Subcutaneous abdominal adipose tissue (tissue), 5 donors: ENCODE measurements around the gene HERC6.
"Not testable (repeated sequence)": the region's sequence is repeated elsewhere in the genome, so short reads cannot be mapped to it uniquely, and the experiment has no call there.

Experiments used
- H3K27ac ChIP-seq: one replicate; pipeline ENCODE4 v1.7.0; 2013; ENCODE audit warnings: low read depth, mild to moderate bottlenecking, inconsistent platforms, low read length, moderate library complexity
- H3K27me3 ChIP-seq, 5 donors: one replicate each; pipeline ENCODE4 v1.7.0; 2013; ENCODE audit warnings: low read length in 5 of 5, inconsistent platforms in 1 of 5; ENCODE audit not compliant: control insufficient read depth in 5 of 5, insufficient read depth in 4 of 5
- H3K36me3 ChIP-seq, 5 donors: one replicate each; pipeline ENCODE4 v1.7.0; 2013; ENCODE audit warnings: low read length in 5 of 5; ENCODE audit not compliant: control insufficient read depth in 5 of 5, insufficient read depth in 5 of 5
- H3K4me1 ChIP-seq, 5 donors: one replicate each; pipeline ENCODE4 v1.7.0; 2013; ENCODE audit warnings: low read length in 5 of 5, mild to moderate bottlenecking in 3 of 5, moderate library complexity in 1 of 5; ENCODE audit not compliant: control insufficient read depth in 5 of 5, insufficient read depth in 5 of 5
- H3K4me3 ChIP-seq, 5 donors: one replicate each; pipeline ENCODE4 v1.7.0; 2013; ENCODE audit warnings: low read length in 5 of 5, low read depth in 1 of 5
- H3K9ac ChIP-seq, 5 donors: one replicate each; pipeline ENCODE4 v1.7.0; 2013; ENCODE audit warnings: low read length in 5 of 5, mild to moderate bottlenecking in 4 of 5, moderate library complexity in 3 of 5
- H3K9me3 ChIP-seq, 5 donors: one replicate each; pipeline ENCODE4 v1.7.0; 2013; ENCODE audit warnings: low read length in 5 of 5; ENCODE audit not compliant: control insufficient read depth in 5 of 5
- donor health status: healthy.
- donor health status: healthy.
- donor health status: healthy.
- donor health status: healthy.
- donor health status: healthy.

Gene HERC6

DNA sequence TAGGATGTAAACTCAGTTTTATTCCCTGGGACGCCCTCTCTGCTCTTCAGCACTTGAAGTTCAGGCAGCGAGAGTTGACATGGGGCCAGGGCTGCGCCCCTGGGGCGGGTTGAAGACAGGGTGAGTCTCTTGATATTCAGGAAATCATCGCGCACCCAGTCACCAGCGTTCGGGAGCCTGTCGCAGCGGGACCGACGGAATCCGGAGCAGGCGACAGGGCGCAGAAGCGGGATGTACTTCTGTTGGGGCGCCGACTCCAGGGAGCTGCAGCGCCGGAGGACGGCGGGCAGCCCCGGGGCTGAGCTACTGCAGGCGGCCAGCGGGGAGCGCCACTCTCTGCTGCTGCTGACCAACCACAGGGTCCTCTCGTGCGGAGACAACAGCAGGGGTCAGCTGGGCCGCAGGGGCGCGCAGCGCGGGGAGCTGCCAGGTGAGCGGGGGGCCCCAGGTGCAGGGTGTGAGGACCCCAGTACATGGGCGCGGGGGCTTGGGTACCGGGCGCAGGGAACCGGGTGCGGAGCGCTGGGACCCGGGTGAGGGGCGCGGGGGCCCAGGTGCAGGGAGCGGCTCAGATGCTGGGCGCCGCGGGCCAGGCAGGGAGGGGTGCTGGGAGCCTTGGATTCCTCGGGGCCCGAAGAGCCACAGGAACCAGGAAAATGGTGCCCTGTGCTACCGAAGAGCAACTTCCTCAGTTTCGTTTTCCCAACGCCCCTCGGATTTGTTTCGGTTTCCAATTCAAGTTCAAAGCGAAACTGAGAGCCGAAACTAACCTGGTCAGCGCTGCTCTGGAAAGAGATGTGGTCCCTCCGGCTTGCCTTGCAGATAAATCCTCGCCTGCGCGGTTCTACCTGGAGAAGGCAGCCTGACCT lies at the start of gene HERC6:
TSS of gene HERC6 (plus strand) at position 162 of the 869 bp plus-strand sequence. CDS start at position 232, 70 bp downstream.
- Histone ChIP-seq H3K36me3 (no peaks in the 10 kb centered on the region), H3K4me3 (peak within 1 kb of the TSS; percentile 79 to 95 (median 92)), H3K27ac (peak within 1 kb of the TSS; percentile 54), H3K4me1 (peaks cover 0 to 11% (median 8%) of the 10 kb centered on the region in 5 donors), H3K27me3 (no peaks in the 10 kb centered on the region), H3K9me3 (no peaks in the 10 kb centered on the region), H3K9ac (peak within 1 kb of the TSS in 4 of 5 donors; percentile 72 to 81 (median 76))

DNA sequence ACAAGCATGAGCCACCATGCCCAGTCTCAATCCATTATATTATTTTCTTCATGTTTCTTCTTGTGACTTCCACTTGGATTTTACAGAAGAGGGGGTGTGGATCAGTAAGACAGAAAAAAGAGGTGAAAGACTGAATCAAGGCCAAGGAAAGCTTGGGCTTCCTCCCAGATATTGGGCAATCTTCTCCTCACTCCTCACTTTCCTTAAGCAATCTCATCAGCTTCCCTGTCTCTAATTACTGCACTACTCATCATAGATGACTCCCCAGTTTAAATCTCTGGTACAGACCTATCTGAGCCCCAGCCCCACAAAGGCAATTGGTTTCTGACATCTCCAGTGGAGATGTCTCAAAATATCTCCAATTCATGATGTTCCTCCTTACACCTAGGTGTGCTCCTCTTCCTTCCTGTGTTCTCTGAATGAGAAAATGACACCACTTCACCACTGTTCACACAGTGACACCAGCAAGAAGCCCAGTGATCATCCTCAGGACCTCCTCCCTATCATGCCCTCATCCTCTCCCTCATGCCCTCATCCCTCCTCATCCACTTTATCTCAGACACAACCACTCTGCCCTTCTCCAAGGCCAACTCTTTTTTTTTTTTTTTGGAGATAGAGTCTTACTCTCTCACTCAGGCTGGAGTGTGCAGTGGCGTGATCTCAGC lies 44.8 kb upstream of the HERC6 start:
- Histone ChIP-seq H3K36me3 (no peaks in the 10 kb centered on the region), H3K9ac (no peak overlapping the region), H3K27ac (no peak overlapping the region), H3K27me3 (no peaks in the 10 kb centered on the region), H3K4me3 (no peak overlapping the region), H3K9me3 (no peaks in the 10 kb centered on the region), H3K4me1 (no peaks in the 10 kb centered on the region)

DNA sequence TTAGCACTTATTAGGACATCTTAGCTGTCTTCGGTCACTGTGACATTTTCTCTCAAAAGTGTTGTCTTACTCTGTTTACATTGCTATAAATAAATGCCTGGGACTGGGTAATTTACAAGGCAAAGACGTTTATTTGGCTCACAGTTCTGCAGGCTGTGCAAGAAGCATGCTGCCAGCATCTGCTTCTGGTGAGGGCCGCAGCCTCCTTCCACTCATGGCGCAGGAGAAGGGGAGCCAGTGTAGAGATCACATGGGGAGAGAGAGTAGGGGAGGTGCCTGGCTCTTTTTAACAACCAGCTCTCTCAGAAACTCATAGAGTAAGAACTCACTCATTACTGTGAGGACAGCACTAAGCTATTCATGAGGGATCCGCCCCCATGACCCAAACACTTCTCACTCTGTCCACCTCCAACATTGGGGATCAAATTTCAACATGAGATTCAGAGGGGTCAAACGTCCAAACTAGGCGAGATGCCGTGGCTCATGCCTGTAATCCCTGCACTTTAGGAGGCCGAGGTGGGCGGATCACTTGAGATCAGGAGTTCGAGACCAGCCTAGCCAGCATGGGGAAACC lies 43.5 kb upstream of the HERC6 start:
- H3K4me3 ChIP-seq: no peak overlapping the region
- H3K9ac ChIP-seq: no peak overlapping the region
- H3K27me3 ChIP-seq: no peaks in the 10 kb centered on the region
- no peaks in the 10 kb centered on the region for H3K9me3 ChIP-seq
- no peaks in the 10 kb centered on the region for H3K36me3 ChIP-seq
- H3K4me1 ChIP-seq: no peaks in the 10 kb centered on the region
- H3K27ac ChIP-seq: no peak overlapping the region

DNA sequence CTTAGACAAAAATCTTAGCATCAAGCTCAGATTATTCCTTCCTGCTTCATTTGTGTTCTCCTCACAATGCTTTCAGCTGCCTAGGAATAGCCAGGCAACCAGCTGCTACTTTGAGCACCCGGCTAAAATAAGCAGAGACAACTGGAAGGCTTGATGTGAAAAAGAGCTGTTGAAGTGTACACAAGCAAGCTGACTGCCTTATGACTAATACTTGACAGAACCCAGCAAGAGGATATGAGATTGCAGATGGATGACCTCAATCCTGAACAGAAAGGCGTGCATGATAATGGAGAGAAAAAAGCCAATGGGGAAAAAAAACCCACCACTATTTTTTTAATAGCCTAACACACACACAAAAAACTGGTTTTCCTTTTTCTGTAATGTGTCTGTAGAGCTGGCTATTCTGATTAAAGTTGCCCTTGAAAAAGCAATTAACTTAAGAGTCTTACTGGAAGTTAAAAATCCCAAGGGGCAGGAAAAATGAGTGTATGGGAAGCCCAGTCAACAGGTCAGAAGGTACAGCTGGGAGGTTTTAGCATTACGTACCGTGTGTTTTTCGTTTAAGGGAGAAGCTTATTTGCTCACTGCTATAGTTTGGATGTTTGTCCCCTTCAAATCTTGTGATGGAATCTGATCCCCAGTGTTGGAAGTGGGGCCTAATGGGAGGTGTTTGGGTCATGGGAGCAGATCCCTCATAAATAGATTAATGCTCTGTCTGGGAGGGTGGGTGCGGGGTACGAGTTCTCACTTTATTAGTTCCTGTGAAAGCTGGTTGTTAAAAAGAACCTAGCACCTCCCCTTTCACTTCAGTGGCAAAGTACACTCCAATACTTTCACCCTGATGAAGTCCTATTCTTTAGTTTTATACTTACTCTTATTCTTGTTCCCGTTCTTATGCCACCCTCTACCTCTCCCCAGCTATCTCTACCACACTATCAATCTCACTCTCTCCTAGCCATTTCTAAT lies 37.1 kb upstream of the HERC6 start:
- H3K9ac ChIP-seq: no peak overlapping the region

DNA sequence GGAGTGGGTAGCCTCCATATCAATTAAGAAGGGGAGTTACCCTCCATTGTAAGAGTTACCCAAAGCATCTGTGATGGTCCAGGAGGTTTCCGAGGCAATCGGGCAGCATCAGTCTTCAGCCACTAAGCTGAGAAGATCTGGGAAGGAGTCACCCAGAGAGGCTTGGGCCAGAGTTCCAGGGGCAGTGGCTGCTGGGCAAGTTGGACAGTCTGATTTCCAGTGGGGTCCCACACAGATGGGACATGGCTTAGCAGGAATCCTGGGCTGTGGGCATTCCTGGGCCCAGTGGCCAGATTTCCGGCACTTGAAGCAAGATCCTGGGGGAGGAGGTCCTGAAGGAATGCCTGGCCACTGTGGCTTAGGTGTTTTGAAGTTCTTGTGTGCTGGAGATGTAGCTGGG lies 31.8 kb upstream of the HERC6 start:
- H3K27me3 ChIP-seq, H3K4me1 ChIP-seq, H3K27ac ChIP-seq, H3K36me3 ChIP-seq, H3K4me3 ChIP-seq, H3K9me3 ChIP-seq, H3K9ac ChIP-seq: not testable (repeated sequence)

More for the DNA sequence above, 37.1 kb upstream of the HERC6 start:
- Histone ChIP-seq H3K36me3 (no peaks in the 10 kb centered on the region), H3K27ac (no peak overlapping the region), H3K27me3 (no peaks in the 10 kb centered on the region), H3K4me3 (no peak overlapping the region), H3K9me3 (no peaks in the 10 kb centered on the region), H3K4me1 (no peaks in the 10 kb centered on the region)

DNA sequence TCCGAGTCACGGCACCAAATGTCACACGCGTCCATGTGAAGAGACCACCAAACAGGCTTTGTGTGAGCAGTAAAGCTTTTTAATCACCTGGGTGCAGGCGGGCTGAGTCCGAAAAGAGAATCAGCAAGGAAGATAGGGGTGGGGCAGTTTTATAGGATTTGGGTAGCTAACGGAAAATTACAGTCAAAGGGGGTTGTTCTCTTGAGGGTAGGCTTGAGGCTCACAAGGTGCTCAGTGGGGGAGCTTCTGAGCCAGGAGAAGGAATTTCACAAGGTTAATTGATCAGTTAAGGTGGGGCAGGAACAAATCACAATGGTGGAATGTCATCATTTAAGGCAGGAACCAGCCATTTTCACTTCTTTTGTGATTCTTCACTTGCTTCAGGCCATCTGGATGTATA lies 29.9 kb upstream of the HERC6 start:
- not testable (repeated sequence) for H3K27ac ChIP-seq, H3K4me1 ChIP-seq, H3K36me3 ChIP-seq, H3K4me3 ChIP-seq, H3K27me3 ChIP-seq, H3K9ac ChIP-seq, H3K9me3 ChIP-seq

DNA sequence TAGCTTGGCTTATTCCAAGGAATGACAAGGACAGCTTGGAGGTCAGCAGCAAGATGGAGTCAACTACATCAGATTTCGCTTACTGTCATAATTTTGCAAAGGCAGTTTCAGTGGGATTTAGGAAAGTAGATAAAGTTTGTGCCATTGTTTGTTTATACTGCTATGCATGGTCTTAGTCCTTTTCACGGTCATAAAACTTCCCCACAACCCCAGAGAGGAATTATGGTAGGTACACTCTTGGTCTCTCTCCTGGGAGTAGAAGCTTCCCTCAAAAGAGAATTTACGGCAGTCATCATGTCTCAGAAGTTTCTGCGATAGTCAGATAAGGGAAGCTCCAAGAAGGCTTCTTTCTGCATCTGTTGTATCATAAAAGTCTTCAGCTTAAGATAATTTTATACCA lies 27.9 kb upstream of the HERC6 start:
- Histone ChIP-seq H3K27ac (no peak overlapping the region), H3K4me3 (no peak overlapping the region), H3K36me3 (no peaks in the 10 kb centered on the region), H3K27me3 (no peaks in the 10 kb centered on the region), H3K4me1 (no peaks in the 10 kb centered on the region), H3K9ac (no peak overlapping the region), H3K9me3 (peaks cover 0 to 5% (median 3%) of the 10 kb centered on the region in 5 donors)

DNA sequence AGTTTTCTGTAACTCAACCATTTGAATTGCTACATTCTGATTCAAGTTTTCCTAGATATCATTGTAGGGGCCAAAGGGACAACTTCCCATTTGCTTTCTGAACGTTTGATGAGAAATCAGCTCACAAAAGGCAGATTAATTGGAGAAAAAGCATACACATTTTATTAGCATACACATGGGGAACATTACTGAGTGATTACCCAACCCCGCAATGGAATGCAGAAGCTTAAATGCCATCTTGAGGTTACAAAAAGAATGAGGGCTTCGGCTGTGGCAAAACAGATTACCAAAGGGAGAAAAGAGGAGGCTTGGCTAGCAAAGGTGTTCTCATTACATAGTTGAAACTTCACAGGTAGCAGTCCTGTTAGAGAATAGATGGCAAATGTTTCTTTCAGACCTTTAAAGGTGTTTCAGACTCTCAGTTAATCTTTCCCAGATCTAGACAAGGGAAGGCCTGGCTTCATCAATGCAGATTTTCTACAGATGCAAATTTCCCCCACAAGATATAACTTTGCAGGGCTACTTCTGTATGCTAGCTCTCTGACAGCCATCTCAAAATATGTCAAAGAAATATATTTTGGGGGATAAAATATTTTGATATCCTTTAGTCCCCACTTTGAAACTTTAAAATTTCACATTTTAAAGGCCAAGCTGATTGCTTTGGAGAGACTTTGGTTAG lies 26.5 kb upstream of the HERC6 start:
- H3K27ac ChIP-seq: no peak overlapping the region
- H3K9me3 ChIP-seq: peaks cover 0 to 5% (median 3%) of the 10 kb centered on the region in 5 donors
- no peak overlapping the region for H3K9ac ChIP-seq
- no peaks in the 10 kb centered on the region for H3K27me3 ChIP-seq
- no peak overlapping the region for H3K4me3 ChIP-seq
- H3K36me3 ChIP-seq: no peaks in the 10 kb centered on the region
- no peaks in the 10 kb centered on the region for H3K4me1 ChIP-seq

DNA sequence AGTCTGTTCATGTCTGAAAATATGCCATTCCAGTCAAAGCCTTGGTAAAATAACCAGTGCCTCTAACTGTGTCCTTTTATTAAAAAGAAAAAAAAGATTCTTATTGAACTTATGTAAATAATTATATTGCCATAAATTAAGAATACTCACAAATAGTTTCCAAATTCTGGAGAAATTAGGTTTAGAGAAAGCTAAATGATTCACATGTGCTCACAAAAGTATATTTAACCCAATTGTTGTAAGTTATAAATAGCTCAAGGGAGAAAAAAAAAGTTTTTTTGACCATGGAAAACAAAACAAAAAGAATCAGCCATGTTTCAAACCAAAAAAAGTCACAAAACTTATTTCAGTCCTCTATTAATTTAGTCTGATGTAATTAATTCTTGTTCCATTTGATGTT lies 25.3 kb upstream of the HERC6 start:
- Histone ChIP-seq H3K9ac (no peak overlapping the region), H3K27ac (no peak overlapping the region), H3K4me1 (no peaks in the 10 kb centered on the region), H3K27me3 (no peaks in the 10 kb centered on the region), H3K9me3 (peaks cover 0 to 5% (median 3%) of the 10 kb centered on the region in 5 donors), H3K4me3 (no peak overlapping the region), H3K36me3 (no peaks in the 10 kb centered on the region)
